Retinal pigment epithelial cell (primary cell): ENCODE data around the gene LCNL1.

Experiments used
- DNase-seq: peaks from one replicate; pipeline ENCODE4 v3.0.0-alpha.2; 2010; ENCODE audit warnings: low read depth
- H3K4me3 ChIP-seq: 2 replicates; pipeline ENCODE4 v1.5.1; 2011; ENCODE audit warnings: mild to moderate bottlenecking, low read length, control low read depth, moderate library complexity
- CTCF ChIP-seq: conservative IDR thresholded peaks from 2 replicates; pipeline ENCODE4 v1.5.1; 2011; ENCODE audit warnings: low read depth, low read length, control low read depth, inconsistent platforms

LCNL1 gene

GRCh38 chr9:137027369-137028262, 44.8 kb downstream of the LCNL1 start, which contains the start of gene ABCA2:
ABCA2 (minus strand) TSS chr9:137028237; CDS start chr9:137028140, 97 bp downstream.
- H3K4me3 ChIP-seq: peak within 1 kb of the TSS; percentile 55
- no peak for TF ChIP-seq CTCF
- no peak for DNase-seq

GRCh38 chr9:137028263-137029057, 45.7 kb downstream of the LCNL1 start:
- DNase-seq: no peak
- TF ChIP-seq CTCF: peak; percentile 61
- H3K4me3 ChIP-seq: peak overlapping the region; percentile 55

GRCh38 chr9:137029058-137029936, 46.5 kb downstream of the LCNL1 start:
- peak; percentile 92 for TF ChIP-seq CTCF
- no peak for DNase-seq
- peak overlapping the region; percentile 55 for H3K4me3 ChIP-seq

- DNase-seq: no peak
- H3K4me3 ChIP-seq: no peak overlapping the region
- TF ChIP-seq CTCF: no peak
These were observed 47.2 kb downstream of the LCNL1 start for GRCh38 chr9:137030006-137030405.

GRCh38 chr9:137030538-137031527, 48.0 kb downstream of the LCNL1 start:
- no peak overlapping the region for H3K4me3 ChIP-seq
- no peak for DNase-seq
- no peak for TF ChIP-seq CTCF
